ENCODE measurements around the gene NKG7.

Gene NKG7

GRCh38 chr19:51341976-51342580 is 30.4 kb downstream of the NKG7 start, which contains the start of gene VSIG10L:
Gene VSIG10L, minus strand, starts transcription at chr19:51342139. Its CDS starts 15 bp downstream, at chr19:51342124.
- H3K27ac ChIP-seq (ENCODE audit: low read length) = no peak within 1 kb of the TSS
- peaks cover 21% of the 10 kb centered on the region for H3K36me3 ChIP-seq (ENCODE audit: insufficient read depth, low read length)
- H3K79me2 ChIP-seq (ENCODE audit: insufficient read depth, low read length) = no peaks in the 10 kb centered on the region
- no peak within 1 kb of the TSS for H3K9ac ChIP-seq (ENCODE audit: low read depth, low read length)
- H3K27me3 ChIP-seq (ENCODE audit: insufficient read depth, low read length, poor library complexity) = no peaks in the 10 kb centered on the region
- peaks cover 13% of the 10 kb centered on the region for H3K4me1 ChIP-seq (ENCODE audit: insufficient read depth, low read length)
- no peaks in the 10 kb centered on the region; the same call in 1 of the 2 replicates for H4K20me1 ChIP-seq (ENCODE audit: insufficient read depth, low read length)
- no peak for TF ChIP-seq CTCF (IDR thresholded peaks at IDR 0.05; ENCODE audit: borderline replicate concordance, extremely low read depth, low read length, poor library complexity, severe bottlenecking)
- no peak for TF ChIP-seq EZH2 (IDR thresholded peaks at IDR 0.05; ENCODE audit: borderline replicate concordance, low read depth, low read length, severe bottlenecking)
- no peak within 1 kb of the TSS for H3K4me2 ChIP-seq (ENCODE audit: insufficient read depth, low read length)
- no peak within 1 kb of the TSS for H3K4me3 ChIP-seq (ENCODE audit: low read depth in 1 of 2, low read length in 2 of 2)
- no peak for DNase-seq
- no peak within 1 kb of the TSS for H2AFZ ChIP-seq (ENCODE audit: low read depth, low read length)
- H3K9me3 ChIP-seq (ENCODE audit: insufficient read depth, low read length, severe bottlenecking) = no peaks in the 10 kb centered on the region
- no peak for ATAC-seq (ENCODE audit: insufficient read depth, low read depth)

GRCh38 chr19:51341066-51341465 is 31.4 kb downstream of the NKG7 start:
- no peaks in the 10 kb centered on the region for H3K27me3 ChIP-seq (ENCODE audit: insufficient read depth, low read length, poor library complexity)
- H3K4me1 ChIP-seq (ENCODE audit: insufficient read depth, low read length) = peaks cover 13% of the 10 kb centered on the region
- H2AFZ ChIP-seq (ENCODE audit: low read depth, low read length) = no peak overlapping the region
- no peak overlapping the region for H3K9ac ChIP-seq (ENCODE audit: low read depth, low read length)
- ATAC-seq (ENCODE audit: insufficient read depth, low read depth) (no peak), DNase-seq (no peak)
- H3K4me3 ChIP-seq (ENCODE audit: low read depth in 1 of 2, low read length in 2 of 2) = no peak overlapping the region
- H3K9me3 ChIP-seq (ENCODE audit: insufficient read depth, low read length, severe bottlenecking) = no peaks in the 10 kb centered on the region
- H3K36me3 ChIP-seq (ENCODE audit: insufficient read depth, low read length) = peaks cover 12% of the 10 kb centered on the region
- TF ChIP-seq EZH2 (IDR thresholded peaks at IDR 0.05; ENCODE audit: borderline replicate concordance, low read depth, low read length, severe bottlenecking) = no peak
- no peak for TF ChIP-seq CTCF (IDR thresholded peaks at IDR 0.05; ENCODE audit: borderline replicate concordance, extremely low read depth, low read length, poor library complexity, severe bottlenecking)
- no peaks in the 10 kb centered on the region for H4K20me1 ChIP-seq (ENCODE audit: insufficient read depth, low read length)
- no peak overlapping the region for H3K4me2 ChIP-seq (ENCODE audit: insufficient read depth, low read length)
- H3K79me2 ChIP-seq (ENCODE audit: insufficient read depth, low read length) = no peaks in the 10 kb centered on the region
- H3K27ac ChIP-seq (ENCODE audit: low read length) = no peak overlapping the region

- no peak overlapping the region for H3K9ac ChIP-seq (ENCODE audit: low read depth, low read length)
- H3K4me2 ChIP-seq (ENCODE audit: insufficient read depth, low read length) = peak overlapping the region; percentile 74
- peaks cover under 1% of the 10 kb centered on the region; the same call in 1 of the 2 replicates for H3K36me3 ChIP-seq (ENCODE audit: insufficient read depth, low read length)
- no peak overlapping the region; the same call in 1 of the 2 replicates for H2AFZ ChIP-seq (ENCODE audit: low read depth, low read length)
- peak; percentile 49 for DNase-seq
- H3K27ac ChIP-seq (ENCODE audit: low read length) = no peak overlapping the region
- peaks cover 13% of the 10 kb centered on the region for H3K4me1 ChIP-seq (ENCODE audit: insufficient read depth, low read length)
- H4K20me1 ChIP-seq (ENCODE audit: insufficient read depth, low read length) = no peaks in the 10 kb centered on the region
- H3K79me2 ChIP-seq (ENCODE audit: insufficient read depth, low read length) = no peaks in the 10 kb centered on the region
- H3K9me3 ChIP-seq (ENCODE audit: insufficient read depth, low read length, severe bottlenecking) = no peaks in the 10 kb centered on the region
- no peak for TF ChIP-seq CTCF (IDR thresholded peaks at IDR 0.05; ENCODE audit: borderline replicate concordance, extremely low read depth, low read length, poor library complexity, severe bottlenecking)
- TF ChIP-seq EZH2 (IDR thresholded peaks at IDR 0.05; ENCODE audit: borderline replicate concordance, low read depth, low read length, severe bottlenecking) = no peak
- ATAC-seq (ENCODE audit: insufficient read depth, low read depth) = no peak
- peak overlapping the region in 1 of 2 experiments; percentile 62; a peak in 2 of 4 replicates for H3K4me3 ChIP-seq (ENCODE audit: low read depth in 1 of 2, low read length in 2 of 2)
- H3K27me3 ChIP-seq (ENCODE audit: insufficient read depth, low read length, poor library complexity) = no peaks in the 10 kb centered on the region
Measured at GRCh38 chr19:51339687-51340656, 32.5 kb downstream of the NKG7 start.

All from DND-41 (cell line).